RWPE1 (cell line): ENCODE measurements around the gene SLPI.

Experiments
- CTCF ChIA-PET: fragments of 350-600 bp; sonication (Branson Sonifier 250); formaldehyde crosslinking; extraction: SDS; loops from one replicate; lab custom pipeline; 2021; lab: Yijun Ruan, JAX
- POLR2A ChIA-PET: fragments of 400-600 bp; formaldehyde crosslinking; extraction: SDS; loops from one replicate; lab custom pipeline; 2020; ENCODE audit warnings: antibody characterized with exemption; ENCODE audit not compliant: low non-redundant PET; lab: Yijun Ruan, JAX
- DNase-seq: peaks from one replicate; pipeline ENCODE4 v3.0.0; 2012; ENCODE audit warnings: low spot score
- H3K27ac ChIP-seq: fragments of 450-650 bp; 2 replicates; pipeline ENCODE4 v1.5.1; 2017
- TF ChIP-seq, protein P1 (sequence below): fragments of 450-650 bp; conservative IDR thresholded peaks from 2 replicates; pipeline ENCODE4 v1.5.1; 2017; ENCODE audit warnings: low read depth, mild to moderate bottlenecking

Gene SLPI

DNA sequence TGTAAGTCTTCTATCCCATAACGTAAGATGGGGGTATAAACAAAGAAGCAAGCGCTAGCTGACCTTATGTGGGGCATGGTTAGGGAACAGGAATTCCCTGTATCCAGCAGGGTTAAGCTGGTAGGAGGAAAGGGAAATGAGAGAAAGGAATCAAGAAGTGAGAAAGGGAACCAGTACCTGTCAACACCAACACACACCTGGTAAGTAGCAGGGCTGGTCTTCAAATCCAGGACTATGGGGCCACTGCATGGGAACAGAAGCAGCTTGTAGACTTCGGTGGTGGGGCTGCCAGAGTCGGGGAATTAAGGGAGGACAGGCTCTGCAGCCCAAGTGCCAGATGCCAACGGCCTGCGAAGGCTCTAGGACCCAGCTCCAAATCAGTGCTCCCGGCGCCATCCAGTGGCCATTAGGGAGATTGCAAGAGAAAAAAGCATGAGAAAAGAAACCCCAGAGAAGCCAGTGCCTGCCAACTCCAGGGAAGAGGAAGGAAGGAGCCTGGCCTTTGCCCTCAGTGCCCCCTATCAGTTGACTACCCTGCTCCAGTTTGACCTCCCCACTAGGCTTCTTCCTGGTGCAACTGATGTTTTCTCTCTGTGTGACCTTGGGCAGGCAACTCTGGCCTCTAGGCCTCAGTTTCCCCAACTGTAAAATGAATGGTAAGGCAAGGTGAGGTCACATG lies 36.5 kb upstream of the SLPI start:
- POLR2A ChIA-PET, result no interaction called here
- H3K27ac ChIP-seq, result no peak overlapping the region

DNA sequence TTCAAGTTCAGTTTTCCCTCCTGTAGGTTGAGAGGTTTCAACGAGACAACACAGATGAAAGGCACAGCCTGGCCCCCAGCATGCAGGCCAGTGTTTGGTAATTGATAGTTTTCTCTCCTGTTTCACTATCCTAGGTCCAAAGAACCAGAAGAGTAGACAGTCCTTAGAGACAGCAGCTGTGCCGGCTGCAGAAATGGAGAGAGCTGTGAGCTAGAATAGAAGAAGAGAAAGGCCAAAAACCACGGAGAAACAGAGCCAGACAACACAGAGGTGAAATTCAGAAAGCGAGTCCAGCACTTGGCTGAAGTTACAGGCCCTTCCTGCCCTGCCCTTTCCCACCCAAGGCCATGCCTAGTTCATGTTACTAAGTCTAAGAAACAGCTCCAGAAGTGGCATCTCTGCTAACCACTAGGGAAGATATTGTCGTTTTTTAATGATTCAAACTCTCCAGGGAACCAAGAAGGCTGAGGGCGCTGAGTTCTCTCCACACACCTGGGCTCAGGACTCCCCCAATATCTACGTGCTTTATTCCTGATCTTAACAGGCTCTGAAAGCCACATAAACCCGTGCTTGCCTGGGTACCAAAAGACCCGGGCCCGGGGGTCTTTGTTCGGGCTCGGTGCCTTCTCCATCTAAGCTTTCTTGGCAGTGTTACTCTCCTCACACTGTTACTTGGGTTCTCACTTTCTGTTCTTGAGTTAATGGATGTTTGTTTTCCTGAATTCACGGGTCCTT lies 35.7 kb upstream of the SLPI start:
- TF ChIP-seq, protein P1, sequence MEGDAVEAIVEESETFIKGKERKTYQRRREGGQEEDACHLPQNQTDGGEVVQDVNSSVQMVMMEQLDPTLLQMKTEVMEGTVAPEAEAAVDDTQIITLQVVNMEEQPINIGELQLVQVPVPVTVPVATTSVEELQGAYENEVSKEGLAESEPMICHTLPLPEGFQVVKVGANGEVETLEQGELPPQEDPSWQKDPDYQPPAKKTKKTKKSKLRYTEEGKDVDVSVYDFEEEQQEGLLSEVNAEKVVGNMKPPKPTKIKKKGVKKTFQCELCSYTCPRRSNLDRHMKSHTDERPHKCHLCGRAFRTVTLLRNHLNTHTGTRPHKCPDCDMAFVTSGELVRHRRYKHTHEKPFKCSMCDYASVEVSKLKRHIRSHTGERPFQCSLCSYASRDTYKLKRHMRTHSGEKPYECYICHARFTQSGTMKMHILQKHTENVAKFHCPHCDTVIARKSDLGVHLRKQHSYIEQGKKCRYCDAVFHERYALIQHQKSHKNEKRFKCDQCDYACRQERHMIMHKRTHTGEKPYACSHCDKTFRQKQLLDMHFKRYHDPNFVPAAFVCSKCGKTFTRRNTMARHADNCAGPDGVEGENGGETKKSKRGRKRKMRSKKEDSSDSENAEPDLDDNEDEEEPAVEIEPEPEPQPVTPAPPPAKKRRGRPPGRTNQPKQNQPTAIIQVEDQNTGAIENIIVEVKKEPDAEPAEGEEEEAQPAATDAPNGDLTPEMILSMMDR, result no peak
- ChIA-PET CTCF (interaction anchor here (0.5 to 7.5 kb wide), 46 partner anchors 10 to 1002 kb away, joined by 3 to 109 read pairs (median 4); partner anchors contain the start of genes SLPI and TOMM34), POLR2A (no interaction called here)
- DNase-seq, result no peak
- no peak overlapping the region for H3K27ac ChIP-seq

More for the DNA sequence above, 36.5 kb upstream of the SLPI start:
- DNase-seq, result peak; percentile 90
- TF ChIP-seq, protein P1, result peak; percentile 98
- CTCF ChIA-PET, result interaction anchor here (0.5 to 7.5 kb wide), 46 partner anchors 10 to 1003 kb away, joined by 3 to 109 read pairs (median 5); partner anchors contain the start of genes SLPI and TOMM34

DNA sequence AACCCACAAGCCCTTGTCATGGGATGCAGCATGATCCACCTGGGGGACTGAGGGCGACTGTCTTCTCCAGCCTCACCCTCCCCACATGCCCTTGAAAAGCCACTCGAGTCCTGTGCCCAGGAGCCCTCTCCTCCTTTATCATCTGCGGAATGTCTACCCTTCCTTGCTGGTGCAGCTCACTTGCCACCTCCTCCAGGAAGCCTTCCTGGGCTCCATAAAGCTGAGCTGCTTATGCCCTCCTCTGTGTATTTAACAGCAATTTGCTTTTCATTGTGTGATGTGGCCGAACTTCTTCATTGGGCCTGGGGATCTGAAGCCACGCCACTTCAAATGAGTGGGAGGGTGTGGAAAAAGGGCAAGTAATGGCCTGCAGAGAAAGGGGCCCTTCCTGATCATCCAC lies 34.5 kb upstream of the SLPI start:
- ChIA-PET POLR2A (no interaction called here), CTCF (interaction anchor here (1.9 to 7.5 kb wide), 3 partner anchors 150 to 245 kb away, joined by 8 to 106 read pairs (median 11); no protein-coding TSS in a partner anchor)
- no peak for DNase-seq
- no peak overlapping the region for H3K27ac ChIP-seq
- TF ChIP-seq, protein P1, result no peak

DNA sequence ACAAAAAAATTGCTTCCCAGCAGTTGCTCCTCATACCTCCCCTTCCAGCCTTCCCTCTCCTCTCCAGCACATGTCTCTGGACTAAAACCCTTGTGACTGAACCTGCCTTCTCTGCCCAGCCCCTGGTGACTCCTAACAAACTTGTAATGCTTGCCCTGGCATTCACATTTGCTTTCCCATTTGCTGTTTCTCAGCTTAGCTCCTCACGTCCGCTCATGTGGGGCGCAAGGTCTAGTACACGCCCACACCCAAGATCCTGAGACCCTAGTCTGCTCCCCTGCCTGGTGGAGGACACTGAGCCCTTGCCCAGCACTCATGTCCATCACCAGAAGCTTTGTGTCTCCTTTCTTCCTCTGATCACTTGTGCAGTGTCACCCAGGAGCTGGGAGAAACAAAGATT lies 34.0 kb upstream of the SLPI start:
- ChIA-PET CTCF (interaction anchor here (1.9 to 7.5 kb wide), 3 partner anchors 150 to 245 kb away, joined by 8 to 106 read pairs (median 11); no protein-coding TSS in a partner anchor), POLR2A (no interaction called here)
- no peak for DNase-seq
- H3K27ac ChIP-seq, result no peak overlapping the region
- TF ChIP-seq, protein P1, result no peak

DNA sequence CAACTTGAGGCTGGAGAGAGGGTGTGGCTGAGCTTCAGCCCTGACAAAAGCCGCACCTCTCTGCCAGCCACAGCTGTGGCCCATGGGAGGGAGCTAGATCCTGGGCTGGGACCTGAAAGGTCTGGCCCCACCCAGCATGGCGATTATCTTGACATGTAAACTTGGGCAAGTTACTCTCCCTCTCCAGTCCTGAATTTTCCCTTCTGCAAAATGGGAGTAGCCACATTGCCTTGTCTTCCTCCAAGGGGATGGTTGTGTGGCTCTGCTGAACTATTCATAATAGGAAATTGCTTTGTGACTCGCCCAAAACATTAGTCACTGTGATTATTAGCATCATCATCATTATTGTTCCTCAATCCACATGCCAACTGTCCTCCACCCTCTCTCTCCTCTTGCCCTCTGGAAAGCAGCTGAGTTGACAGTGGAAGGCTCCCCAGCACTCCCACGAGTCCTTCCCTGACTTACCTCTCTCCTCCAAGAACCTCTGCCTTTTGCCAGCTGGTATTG lies 29.2 kb upstream of the SLPI start:
- ChIA-PET CTCF (interaction anchor here (0.5 to 1.1 kb wide), 5 partner anchors 10 to 172 kb away, joined by 3 to 11 read pairs (median 4); no protein-coding TSS in a partner anchor), POLR2A (no interaction called here)
- no peak overlapping the region for H3K27ac ChIP-seq
- TF ChIP-seq, protein P1, result no peak
- DNase-seq, result peak; percentile 48
